ENCODE data around the gene SNX30.

- TF ChIP-seq POLR2A (IDR thresholded peaks at IDR 0.05; ENCODE audit: low read depth) (no peak), POLR2AphosphoS5 (IDR thresholded peaks at IDR 0.05) (no peak)
- TF ChIP-seq, protein P1, sequence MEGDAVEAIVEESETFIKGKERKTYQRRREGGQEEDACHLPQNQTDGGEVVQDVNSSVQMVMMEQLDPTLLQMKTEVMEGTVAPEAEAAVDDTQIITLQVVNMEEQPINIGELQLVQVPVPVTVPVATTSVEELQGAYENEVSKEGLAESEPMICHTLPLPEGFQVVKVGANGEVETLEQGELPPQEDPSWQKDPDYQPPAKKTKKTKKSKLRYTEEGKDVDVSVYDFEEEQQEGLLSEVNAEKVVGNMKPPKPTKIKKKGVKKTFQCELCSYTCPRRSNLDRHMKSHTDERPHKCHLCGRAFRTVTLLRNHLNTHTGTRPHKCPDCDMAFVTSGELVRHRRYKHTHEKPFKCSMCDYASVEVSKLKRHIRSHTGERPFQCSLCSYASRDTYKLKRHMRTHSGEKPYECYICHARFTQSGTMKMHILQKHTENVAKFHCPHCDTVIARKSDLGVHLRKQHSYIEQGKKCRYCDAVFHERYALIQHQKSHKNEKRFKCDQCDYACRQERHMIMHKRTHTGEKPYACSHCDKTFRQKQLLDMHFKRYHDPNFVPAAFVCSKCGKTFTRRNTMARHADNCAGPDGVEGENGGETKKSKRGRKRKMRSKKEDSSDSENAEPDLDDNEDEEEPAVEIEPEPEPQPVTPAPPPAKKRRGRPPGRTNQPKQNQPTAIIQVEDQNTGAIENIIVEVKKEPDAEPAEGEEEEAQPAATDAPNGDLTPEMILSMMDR (IDR thresholded peaks at IDR 0.05), result no peak
Measured at GRCh38 chr9:112853882-112854585, 103.5 kb downstream of the SNX30 start.
